ENCODE measurements around the gene ISY1.
"Not testable (repeated sequence)": the region's sequence is repeated elsewhere in the genome, so short reads cannot be mapped to it uniquely, and the experiment has no call there.

ISY1 gene

DNA sequence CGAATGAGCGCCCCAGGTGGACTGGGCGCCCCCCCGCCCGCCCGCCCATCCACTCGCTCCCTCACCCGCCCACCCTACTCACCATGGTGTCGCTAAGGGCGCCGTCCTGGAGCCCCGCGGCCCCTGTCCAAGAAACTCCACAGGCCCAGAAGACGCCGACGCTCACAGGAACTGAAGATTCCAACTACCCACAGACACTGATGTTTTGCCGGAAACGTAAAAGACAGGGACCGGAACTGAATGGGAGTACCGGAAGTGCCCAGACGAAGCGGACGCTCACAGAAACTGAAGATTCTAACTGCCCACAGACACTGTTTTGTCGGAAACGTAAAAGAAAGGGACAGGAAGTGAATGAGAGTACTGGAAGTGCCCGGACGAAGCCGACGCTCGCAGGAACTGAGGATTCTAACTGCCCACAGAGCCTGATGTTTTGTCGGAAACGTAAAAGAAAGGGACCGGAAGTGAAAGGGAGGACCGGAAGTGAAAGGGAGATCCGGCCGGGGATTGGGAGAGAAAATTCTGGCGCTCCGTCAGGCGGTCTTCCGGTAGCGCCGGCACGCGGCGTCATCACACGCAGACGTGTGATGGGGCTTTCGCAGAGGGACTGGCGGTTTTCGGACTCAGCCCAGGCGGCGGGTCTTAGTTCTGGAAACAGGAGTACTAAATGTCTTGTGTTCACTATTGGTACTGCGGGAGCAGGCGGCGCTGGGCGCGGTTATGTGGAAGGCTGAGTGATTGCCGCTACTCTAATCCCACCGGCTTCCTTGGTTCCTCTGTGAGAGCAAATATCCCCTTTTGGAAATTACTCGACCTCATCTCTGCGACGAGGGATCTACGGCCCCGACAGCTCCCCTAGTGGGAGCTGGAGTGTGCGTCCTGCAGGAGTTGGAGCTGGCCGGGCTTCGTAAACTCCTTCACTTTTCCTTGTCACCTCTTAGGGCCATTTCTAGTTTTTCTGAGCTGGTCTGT lies at the start of gene ISY1:
Gene ISY1, minus strand, starts transcription at position 173 of the 969 bp plus-strand sequence. Its CDS starts 88 bp downstream, at position 85.
- DNase-seq, result peak; percentile 96

- DNase-seq, result no peak
These were observed 46.6 kb upstream of the ISY1 start for GRCh38 chr3:129207479-129207878.

DNA sequence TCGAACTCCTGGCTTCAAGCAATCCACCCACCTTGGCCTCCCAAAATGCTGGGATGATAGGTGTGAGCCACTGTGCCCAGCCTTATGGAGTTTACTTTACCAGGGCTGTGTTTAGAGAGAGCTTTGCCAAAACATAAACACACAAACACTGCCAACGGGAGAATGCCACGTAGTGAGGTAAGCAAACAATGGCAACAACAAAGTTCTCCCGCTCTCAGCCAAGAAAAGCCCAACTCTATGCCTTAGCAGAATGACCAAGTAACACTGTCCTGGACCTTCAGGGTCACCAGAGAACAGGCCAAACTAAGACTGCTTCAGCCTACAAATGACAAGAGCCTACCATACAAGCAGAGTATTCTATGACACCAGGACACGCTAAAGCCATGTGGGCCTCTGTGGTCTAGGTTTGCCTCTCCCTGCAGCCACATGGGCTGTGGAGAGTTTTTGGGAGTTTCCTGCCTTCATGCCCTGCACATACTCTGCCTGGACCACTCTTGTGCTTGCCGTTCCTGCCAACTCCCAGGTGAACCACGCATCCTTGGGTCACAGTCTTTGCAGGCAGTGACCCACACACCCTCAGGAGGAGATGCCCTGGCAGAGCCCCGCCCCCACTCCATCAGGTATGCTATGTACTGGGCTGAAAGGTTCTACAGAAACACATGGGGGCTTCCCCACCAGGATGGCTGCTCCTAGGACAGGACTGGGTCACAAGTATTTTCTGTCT lies 44.4 kb upstream of the ISY1 start:
- DNase-seq, result no peak

- no peak for DNase-seq
These were observed 43.6 kb upstream of the ISY1 start for GRCh38 chr3:129204473-129204872.

GRCh38 chr3:129199366-129199765 lies 38.5 kb upstream of the ISY1 start:
- no peak for DNase-seq

DNA sequence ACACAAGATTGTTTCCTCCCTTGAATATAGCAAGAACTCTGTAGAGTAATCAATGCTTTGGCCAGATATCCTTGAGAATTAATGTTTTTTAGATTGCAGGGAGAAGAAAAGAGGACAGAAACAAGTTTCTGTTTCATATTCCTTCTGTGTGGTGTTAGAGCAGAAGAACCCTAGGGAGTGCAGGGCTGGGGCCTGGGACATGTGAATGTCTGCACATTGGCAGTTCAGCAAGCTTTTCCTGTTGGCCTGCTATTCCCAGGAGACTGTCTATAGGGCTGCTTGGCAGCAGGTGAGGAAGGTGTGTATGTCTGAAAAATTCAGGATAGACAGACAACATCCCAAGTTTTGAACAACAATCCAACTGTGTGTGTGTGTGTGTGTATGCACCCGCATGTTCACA lies 36.5 kb upstream of the ISY1 start:
- no peak for DNase-seq

- no peak for DNase-seq
These were observed 35.7 kb upstream of the ISY1 start for GRCh38 chr3:129196601-129197000.

DNA sequence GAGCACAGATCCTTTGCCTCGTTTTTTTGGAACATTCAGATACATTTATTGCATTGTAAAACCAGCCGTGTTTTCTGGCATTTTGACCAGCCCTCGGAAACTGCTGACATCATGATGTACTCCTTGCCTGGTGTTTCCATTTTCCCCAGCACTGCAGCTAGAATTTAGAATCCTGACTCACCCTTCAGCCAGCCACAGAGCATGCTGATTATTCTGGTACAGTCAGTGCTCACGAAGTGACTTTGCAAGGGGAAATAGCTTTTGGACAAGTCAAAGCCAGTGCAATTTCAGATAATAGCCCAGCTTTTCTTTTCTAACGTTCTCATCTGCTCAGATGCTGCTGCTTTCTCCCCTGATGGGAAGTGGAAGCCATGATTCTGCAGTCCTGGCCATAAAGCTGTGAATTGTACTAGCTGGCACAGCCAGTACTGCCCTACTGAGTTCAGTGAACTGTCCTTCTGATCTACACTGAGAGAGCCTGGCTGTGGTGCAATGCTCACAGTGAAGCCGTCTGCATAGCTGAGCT lies 34.9 kb upstream of the ISY1 start:
- DNase-seq, result no peak

DNA sequence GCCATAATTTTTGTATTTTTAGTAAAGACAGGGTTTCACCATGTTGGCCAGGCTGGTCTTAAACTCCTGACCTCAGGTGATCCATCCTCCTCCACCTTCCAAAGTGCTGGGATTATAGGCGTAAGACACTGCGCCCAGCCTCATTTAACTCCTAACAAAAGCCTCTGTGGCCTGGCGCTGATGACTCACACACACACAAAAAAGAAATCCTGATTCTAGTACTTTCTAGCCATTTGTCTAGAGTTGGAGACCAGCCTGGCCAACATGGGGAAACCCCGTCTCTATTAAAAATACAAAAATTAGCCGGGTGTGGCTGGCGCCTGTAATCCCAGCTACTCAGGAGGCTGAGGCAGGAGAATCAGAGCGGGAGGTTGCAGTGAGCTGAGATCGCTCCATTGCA lies 28.9 kb upstream of the ISY1 start:
- DNase-seq, result not testable (repeated sequence)

- DNase-seq, result no peak
These were observed 27.0 kb upstream of the ISY1 start for GRCh38 chr3:129187857-129188256.

- DNase-seq, result no peak
These were observed 24.9 kb upstream of the ISY1 start for GRCh38 chr3:129185783-129186182.

DNA sequence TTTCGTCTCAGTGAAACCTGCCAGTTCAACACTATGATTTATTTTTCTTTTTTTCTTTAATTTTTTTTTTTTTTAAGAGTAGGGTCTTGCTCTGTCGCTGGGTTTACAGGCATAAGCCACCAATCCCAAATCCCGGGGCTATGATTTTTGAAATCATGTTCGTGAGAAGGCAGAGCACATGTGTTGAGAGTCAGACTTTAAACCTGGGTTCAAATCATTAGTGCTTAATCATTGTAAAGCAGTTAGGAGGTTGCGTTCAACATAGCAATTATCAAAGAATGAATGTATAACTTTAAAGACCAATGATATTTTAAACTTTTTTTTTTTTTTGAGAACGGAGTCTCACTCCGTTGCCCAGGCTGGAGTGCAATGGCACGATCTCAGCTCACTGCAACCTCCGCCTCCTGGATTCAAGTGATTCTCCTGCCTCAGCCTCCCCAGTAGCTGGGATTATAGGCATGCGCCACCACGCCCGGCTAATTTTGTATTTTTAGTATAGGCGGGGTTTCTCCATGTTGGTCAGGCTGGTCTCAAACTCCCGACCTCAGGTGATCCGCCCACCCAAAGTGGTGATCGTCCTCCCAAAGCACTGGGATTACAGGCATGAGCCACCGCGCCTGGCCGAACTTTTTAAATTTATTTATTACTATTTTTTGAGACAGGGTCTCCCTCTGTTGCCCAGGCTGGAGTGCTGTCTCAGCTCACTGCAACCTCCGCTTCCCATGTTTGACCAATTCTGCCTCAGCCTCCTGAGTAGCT lies 24.1 kb upstream of the ISY1 start:
- not testable (repeated sequence) for DNase-seq

- no peak for DNase-seq
These were observed 23.5 kb upstream of the ISY1 start for GRCh38 chr3:129184396-129184657.

DNA sequence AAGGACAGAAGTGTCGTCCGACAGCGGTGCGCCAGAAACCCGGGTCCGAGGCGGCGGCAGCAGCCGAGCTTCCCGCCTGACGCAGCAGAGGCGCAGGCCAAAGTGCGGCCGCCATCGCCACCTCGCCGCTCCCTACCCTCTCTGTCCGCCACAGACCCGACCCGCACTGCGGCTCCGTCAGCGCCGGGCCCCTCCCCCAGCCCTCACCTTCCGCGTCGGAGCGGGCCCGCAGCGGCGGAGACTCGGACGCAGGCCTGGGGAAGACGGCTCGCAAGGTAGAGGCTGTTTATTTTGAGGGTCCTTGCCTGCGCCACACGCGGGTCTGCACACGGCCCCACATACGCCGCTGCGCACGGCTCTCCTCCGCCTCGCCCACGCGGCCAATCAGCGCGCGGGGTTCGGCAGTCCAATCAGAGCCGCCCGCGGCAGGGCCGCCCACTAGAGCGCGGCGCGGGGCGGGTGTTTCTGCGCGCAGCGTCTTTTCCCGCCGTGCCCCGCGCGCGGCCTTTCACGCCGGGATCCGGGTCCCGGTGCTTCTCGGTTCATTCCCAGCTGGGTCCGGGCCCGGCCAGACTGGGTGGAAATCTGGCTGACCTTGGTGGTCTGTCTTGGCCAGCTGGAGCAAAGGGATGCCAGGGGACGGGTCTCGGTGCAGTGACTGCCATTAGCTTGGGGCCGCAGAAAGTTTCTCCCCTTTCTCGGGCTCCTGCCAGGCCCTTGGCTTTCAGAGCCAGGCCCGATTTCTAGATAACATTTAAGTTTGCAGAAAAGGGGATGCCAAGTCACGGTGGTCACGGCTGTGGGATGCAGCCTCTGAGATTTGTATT lies 22.9 kb upstream of the ISY1 start, which contains the start of gene CNBP:
Gene CNBP, minus strand, starts transcription at position 328 of the 827 bp plus-strand sequence. CDS start 12,139 bp downstream, outside the sequence.
- peak; percentile 81 for DNase-seq

GRCh38 chr3:129182390-129183185 lies 21.7 kb upstream of the ISY1 start:
- no peak for DNase-seq

DNA sequence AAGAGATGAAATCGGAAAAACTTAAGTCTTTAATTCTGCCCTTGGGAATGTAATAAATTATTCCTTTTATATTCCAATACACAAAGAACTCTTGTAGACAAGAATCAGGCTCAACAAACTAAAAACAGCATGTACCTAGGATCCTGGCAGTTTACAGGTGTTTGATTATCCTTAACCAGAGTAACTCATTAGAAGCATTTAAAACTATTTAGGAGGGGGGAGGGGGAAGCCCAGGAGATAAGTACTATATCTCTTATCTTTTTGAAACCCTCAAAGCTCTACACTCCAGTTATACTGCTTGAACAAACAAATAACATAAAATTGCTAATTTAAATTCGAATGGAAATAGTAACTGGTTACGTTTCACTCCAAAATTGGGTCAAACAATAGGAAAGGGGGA lies 21.0 kb upstream of the ISY1 start:
- no peak for DNase-seq

DNA sequence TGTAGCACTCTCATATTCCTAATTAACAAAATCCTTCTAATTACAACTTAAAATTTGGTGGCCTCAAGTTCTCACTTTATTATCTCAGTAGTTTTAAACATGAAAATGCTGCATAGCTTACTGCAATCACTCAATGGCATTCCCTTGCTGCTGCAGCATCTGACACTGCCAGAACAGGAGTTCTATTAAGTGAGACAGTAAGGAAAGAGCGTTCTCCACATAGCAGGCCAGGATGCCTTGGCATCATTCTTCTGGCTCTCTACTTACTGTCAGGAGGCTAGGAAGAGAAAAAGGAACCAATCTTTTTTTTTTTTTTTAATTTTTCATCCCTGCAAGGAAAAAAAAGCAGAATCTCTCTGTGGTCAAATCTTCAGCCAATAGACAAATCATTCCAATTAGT lies 19.6 kb upstream of the ISY1 start:
- no peak for DNase-seq

DNA sequence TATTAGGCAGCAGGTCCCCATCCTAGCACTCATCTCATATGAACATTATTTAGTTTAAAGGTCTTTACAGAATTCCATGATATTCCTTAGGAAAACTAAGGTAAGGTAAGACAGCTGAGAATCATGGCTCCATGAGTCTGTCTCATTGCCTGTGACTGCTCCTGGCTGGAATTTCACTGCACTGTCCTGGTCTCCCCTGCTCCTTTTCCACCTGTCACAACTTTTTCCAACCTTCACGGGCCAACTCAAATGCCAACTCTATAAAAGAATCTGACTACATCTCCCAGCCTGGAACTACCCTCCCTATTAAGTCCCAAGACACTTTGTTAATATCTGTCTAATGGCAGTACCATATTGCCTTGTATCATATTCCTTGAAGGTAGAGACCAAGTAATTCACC lies 15.2 kb upstream of the ISY1 start:
- DNase-seq, result no peak

- DNase-seq, result no peak
These were observed 12.9 kb upstream of the ISY1 start for GRCh38 chr3:129173725-129174124.

GRCh38 chr3:129173206-129173605 lies 12.3 kb upstream of the ISY1 start:
- no peak for DNase-seq

- DNase-seq, result no peak
These were observed 5.9 kb upstream of the ISY1 start for GRCh38 chr3:129166579-129167332.

Data from DMS79 (cell line).